GM23248 (cell line): Measurements from ENCODE around the gene POLRMT.

Source experiments
- EZH2 ChIP-seq: fragments of 200-600 bp; sonication (generic); IDR thresholded peaks from 2 replicates; pipeline ENCODE4 v1.6.1; 2018; ENCODE audit warnings: antibody characterized with exemption, mild to moderate bottlenecking; ENCODE audit not compliant: insufficient read depth, poor library complexity, severe bottlenecking
- EZH2phosphoT487 ChIP-seq: fragments of 200-600 bp; sonication (generic); IDR thresholded peaks from 2 replicates; pipeline ENCODE4 v1.6.1; 2018; ENCODE audit warnings: antibody characterized with exemption, moderate library complexity, mild to moderate bottlenecking, low read depth; ENCODE audit not compliant: insufficient read depth

GRCh38 chr19:593055-593454, 40.3 kb downstream of the POLRMT start:
- TF ChIP-seq EZH2phosphoT487: no peak
- TF ChIP-seq EZH2: no peak
